ENCODE measurements around the gene CLEC7A.

- TF ChIP-seq CTCF (IDR thresholded peaks at IDR 0.05; ENCODE audit: insufficient read depth, low read length) (no peak), POLR2AphosphoS5 (IDR thresholded peaks at IDR 0.05; ENCODE audit: low read depth) (peak; percentile 47; the same call in 1 of the 2 replicates), GABPA (IDR thresholded peaks at IDR 0.05; ENCODE audit: low read depth) (no peak), REST (IDR thresholded peaks at IDR 0.05; ENCODE audit: insufficient replicate concordance, low read depth) (no peak), SPI1 (IDR thresholded peaks at IDR 0.05; ENCODE audit: borderline replicate concordance, low read depth) (peak; percentile 60; the same call in 1 of the 2 replicates)
These were observed 1.2 kb upstream of the CLEC7A start for GRCh38 chr12:10131111-10131690.
